Neural progenitor cell (in vitro differentiated cells): Measurements from ENCODE around the gene HSPB2. TPM values are rescaled to one million over a fixed set of nuclear protein-coding genes. Genes with fewer than 3 reads are reported as not detected.

Experiments used
- DNase-seq: peaks from one replicate; pipeline ENCODE4 v3.0.0-alpha.2; 2016; ENCODE audit warnings: low spot score
- H2AFZ ChIP-seq: fragments of 200-600 bp; sonication (generic); replicated peaks from 2 replicates; pipeline ENCODE4 v1.6.1; 2016; ENCODE audit warnings: antibody characterized with exemption
- H3F3A ChIP-seq: fragments of 200-600 bp; sonication (generic); 2 replicates; pipeline ENCODE4 v1.6.1; 2016; ENCODE audit warnings: antibody characterized with exemption, low read depth
- H3K27ac ChIP-seq: fragments of 200-600 bp; sonication (generic); 2 replicates; pipeline ENCODE4 v1.5.1; 2016; ENCODE audit warnings: mild to moderate bottlenecking
- H3K27me3 ChIP-seq: fragments of 200-600 bp; sonication (generic); 2 replicates; pipeline ENCODE4 v1.6.1; 2016; ENCODE audit warnings: mild to moderate bottlenecking, moderate library complexity
- H3K36me3 ChIP-seq: fragments of 200-600 bp; sonication (generic); 2 replicates; pipeline ENCODE4 v1.5.1; 2016
- H3K4me1 ChIP-seq: fragments of 200-600 bp; sonication (generic); 2 replicates; pipeline ENCODE4 v1.6.1; 2016; ENCODE audit warnings: mixed run types
- H3K4me2 ChIP-seq: fragments of 200-600 bp; sonication (generic); 2 replicates; pipeline ENCODE4 v1.6.1; 2016
- H3K4me3 ChIP-seq: fragments of 200-600 bp; sonication (generic); 2 replicates; pipeline ENCODE4 v1.5.1; 2016
- H3K79me2 ChIP-seq: fragments of 200-600 bp; sonication (generic); 2 replicates; pipeline ENCODE4 v1.6.1; 2016; ENCODE audit warnings: low read depth
- H3K9ac ChIP-seq: fragments of 200-600 bp; sonication (generic); 2 replicates; pipeline ENCODE4 v1.6.1; 2016
- H3K9me3 ChIP-seq: fragments of 200-600 bp; sonication (generic); 2 replicates; pipeline ENCODE4 v1.5.1; 2016; ENCODE audit warnings: low read depth
- H4K20me1 ChIP-seq: fragments of 200-600 bp; sonication (generic); 2 replicates; pipeline ENCODE4 v1.6.1; 2016; ENCODE audit warnings: low read depth
- H3K27ac Mint-ChIP-seq: 3 replicates; pipeline ENCODE4 v1.8.0; 2021; ENCODE audit warnings: mixed read lengths
- H3K27me3 Mint-ChIP-seq: 2 replicates; pipeline ENCODE4 v1.8.0; 2022; ENCODE audit warnings: low read depth, mild to moderate bottlenecking, inconsistent platforms, moderate library complexity, mixed read lengths; ENCODE audit not compliant: insufficient read depth
- H3K36me3 Mint-ChIP-seq: 3 replicates; pipeline ENCODE4 v1.8.0; 2021; ENCODE audit warnings: mixed read lengths
- H3K4me1 Mint-ChIP-seq: 3 replicates; pipeline ENCODE4 v1.8.0; 2021; ENCODE audit warnings: mixed read lengths
- H3K4me3 Mint-ChIP-seq: 3 replicates; pipeline ENCODE4 v1.8.0; 2021; ENCODE audit warnings: mild to moderate bottlenecking, moderate library complexity, mixed read lengths
- H3K9me3 Mint-ChIP-seq: 3 replicates; pipeline ENCODE4 v1.8.0; 2020; ENCODE audit warnings: mixed read lengths
- EZH2 ChIP-seq: fragments of 200-600 bp; sonication (generic); IDR thresholded peaks from 2 replicates; pipeline ENCODE4 v1.6.1; 2017; ENCODE audit warnings: antibody characterized with exemption, mild to moderate bottlenecking, moderate library complexity
- EZH2phosphoT487 ChIP-seq: fragments of 200-600 bp; sonication (generic); IDR thresholded peaks from 2 replicates; pipeline ENCODE4 v1.6.1; 2017; ENCODE audit warnings: antibody characterized with exemption
- total RNA-seq: library from RNA; depleted of rRNA; stranded (reverse); fragments of >200 nt; gene quantifications from 2 replicates; pipeline ENCODE4 v1.2.3, GENCODE V29; 2015; ENCODE audit warnings: low replicate concordance
- TF ChIP-seq, protein P1 (sequence below): fragments of 200-600 bp; sonication (generic); IDR thresholded peaks from 2 replicates; pipeline ENCODE4 v1.5.1; 2017; ENCODE audit warnings: antibody characterized with exemption, mild to moderate bottlenecking

Gene HSPB2
- total RNA-seq, 1 donor from 2014 or later, result not detected

- Mint-ChIP-seq H3K36me3 (no peaks in the 10 kb centered on the region), H3K27ac (no peak overlapping the region), H3K4me3 (no peak overlapping the region), H3K4me1 (peaks cover 44% of the 10 kb centered on the region), H3K9me3 (no peaks in the 10 kb centered on the region), H3K27me3 (peaks cover 2% of the 10 kb centered on the region)
- Histone ChIP-seq H3K4me3 (no peak overlapping the region), H3K36me3 (no peaks in the 10 kb centered on the region), H3K79me2 (no peaks in the 10 kb centered on the region), H3K9ac (no peak overlapping the region), H3K27ac (no peak overlapping the region), H3K27me3 (no peaks in the 10 kb centered on the region), H3K9me3 (no peaks in the 10 kb centered on the region), H2AFZ (no peak overlapping the region), H3F3A (peaks cover 37% of the 10 kb centered on the region), H3K4me2 (no peak overlapping the region), H4K20me1 (no peaks in the 10 kb centered on the region), H3K4me1 (peaks cover 30% of the 10 kb centered on the region)
- TF ChIP-seq, protein P1, sequence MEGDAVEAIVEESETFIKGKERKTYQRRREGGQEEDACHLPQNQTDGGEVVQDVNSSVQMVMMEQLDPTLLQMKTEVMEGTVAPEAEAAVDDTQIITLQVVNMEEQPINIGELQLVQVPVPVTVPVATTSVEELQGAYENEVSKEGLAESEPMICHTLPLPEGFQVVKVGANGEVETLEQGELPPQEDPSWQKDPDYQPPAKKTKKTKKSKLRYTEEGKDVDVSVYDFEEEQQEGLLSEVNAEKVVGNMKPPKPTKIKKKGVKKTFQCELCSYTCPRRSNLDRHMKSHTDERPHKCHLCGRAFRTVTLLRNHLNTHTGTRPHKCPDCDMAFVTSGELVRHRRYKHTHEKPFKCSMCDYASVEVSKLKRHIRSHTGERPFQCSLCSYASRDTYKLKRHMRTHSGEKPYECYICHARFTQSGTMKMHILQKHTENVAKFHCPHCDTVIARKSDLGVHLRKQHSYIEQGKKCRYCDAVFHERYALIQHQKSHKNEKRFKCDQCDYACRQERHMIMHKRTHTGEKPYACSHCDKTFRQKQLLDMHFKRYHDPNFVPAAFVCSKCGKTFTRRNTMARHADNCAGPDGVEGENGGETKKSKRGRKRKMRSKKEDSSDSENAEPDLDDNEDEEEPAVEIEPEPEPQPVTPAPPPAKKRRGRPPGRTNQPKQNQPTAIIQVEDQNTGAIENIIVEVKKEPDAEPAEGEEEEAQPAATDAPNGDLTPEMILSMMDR, result no peak
- TF ChIP-seq EZH2phosphoT487, result no peak
- TF ChIP-seq EZH2, result no peak
- no peak for DNase-seq
Measured at GRCh38 chr11:111933872-111934271, 21.3 kb downstream of the HSPB2 start.

- Histone ChIP-seq H3K27ac (no peak overlapping the region), H4K20me1 (no peaks in the 10 kb centered on the region), H3K79me2 (no peaks in the 10 kb centered on the region), H2AFZ (no peak overlapping the region), H3K4me1 (peaks cover 34% of the 10 kb centered on the region), H3K4me2 (no peak overlapping the region), H3K36me3 (no peaks in the 10 kb centered on the region), H3K27me3 (no peaks in the 10 kb centered on the region), H3F3A (peaks cover 37% of the 10 kb centered on the region), H3K9ac (no peak overlapping the region), H3K4me3 (no peak overlapping the region), H3K9me3 (no peaks in the 10 kb centered on the region)
- peaks cover 49% of the 10 kb centered on the region for H3K4me1 Mint-ChIP-seq
- no peak for DNase-seq
- no peaks in the 10 kb centered on the region for H3K36me3 Mint-ChIP-seq
- no peak overlapping the region for H3K27ac Mint-ChIP-seq
- H3K4me3 Mint-ChIP-seq, result no peak overlapping the region
- TF ChIP-seq EZH2phosphoT487 (no peak), EZH2 (no peak)
- TF ChIP-seq, protein P1, result no peak
- H3K9me3 Mint-ChIP-seq, result no peaks in the 10 kb centered on the region
- H3K27me3 Mint-ChIP-seq, result peaks cover 2% of the 10 kb centered on the region
Measured at GRCh38 chr11:111934306-111934705, 21.8 kb downstream of the HSPB2 start.

GRCh38 chr11:111935317-111936039 is 22.9 kb downstream of the HSPB2 start:
- Histone ChIP-seq H3K36me3 (no peaks in the 10 kb centered on the region), H2AFZ (no peak overlapping the region), H3K4me1 (peaks cover 35% of the 10 kb centered on the region), H3K9me3 (no peaks in the 10 kb centered on the region), H3F3A (peaks cover 37% of the 10 kb centered on the region), H3K27me3 (no peaks in the 10 kb centered on the region), H3K79me2 (no peaks in the 10 kb centered on the region), H3K4me3 (no peak overlapping the region), H3K27ac (no peak overlapping the region), H4K20me1 (no peaks in the 10 kb centered on the region), H3K9ac (no peak overlapping the region), H3K4me2 (peak overlapping the region; percentile 89)
- no peak for DNase-seq
- Mint-ChIP-seq H3K27ac (no peak overlapping the region), H3K27me3 (peaks cover 2% of the 10 kb centered on the region), H3K9me3 (no peaks in the 10 kb centered on the region), H3K36me3 (no peaks in the 10 kb centered on the region), H3K4me3 (peak overlapping the region; percentile 84), H3K4me1 (peaks cover 53% of the 10 kb centered on the region)
- TF ChIP-seq, protein P1, result no peak
- TF ChIP-seq EZH2phosphoT487 (no peak), EZH2 (no peak)
